Hepatocyte (in vitro differentiated cells): Measurements from ENCODE around the gene UBL4A. TPM values are rescaled to one million over a fixed set of nuclear protein-coding genes. Genes with fewer than 3 reads are reported as not detected.
A peak's percentile ranks its signal among the peaks of the same experiment; 100 is the strongest.

Source experiments
- DNase-seq: peaks from one replicate; pipeline ENCODE4 v3.0.0-alpha.2; 2016; ENCODE audit warnings: low spot score
- H2AFZ ChIP-seq: fragments of 200-600 bp; sonication (generic); 2 replicates; pipeline ENCODE4 v1.6.0; 2016; ENCODE audit warnings: antibody characterized with exemption, mild to moderate bottlenecking
- H3K27ac ChIP-seq: fragments of 200-600 bp; sonication (generic); 2 replicates; pipeline ENCODE4 v1.5.1; 2016; ENCODE audit warnings: mild to moderate bottlenecking
- H3K27me3 ChIP-seq: fragments of 200-600 bp; sonication (generic); 2 replicates; pipeline ENCODE4 v1.6.1; 2016
- H3K36me3 ChIP-seq: fragments of 200-600 bp; sonication (generic); replicated peaks from 2 replicates; pipeline ENCODE4 v1.5.1; 2016; ENCODE audit warnings: low read depth; ENCODE audit not compliant: insufficient read depth
- H3K4me1 ChIP-seq: fragments of 200-600 bp; sonication (generic); 2 replicates; pipeline ENCODE4 v1.5.1; 2016; ENCODE audit warnings: mild to moderate bottlenecking, moderate library complexity; ENCODE audit not compliant: insufficient read depth
- H3K4me2 ChIP-seq: fragments of 200-600 bp; sonication (generic); 2 replicates; pipeline ENCODE4 v1.6.0; 2016
- H3K4me3 ChIP-seq: fragments of 200-600 bp; sonication (generic); 2 replicates; pipeline ENCODE4 v1.5.1; 2016; ENCODE audit warnings: mild to moderate bottlenecking
- H3K79me2 ChIP-seq: fragments of 200-600 bp; sonication (generic); 2 replicates; pipeline ENCODE4 v1.6.0; 2017; ENCODE audit warnings: mild to moderate bottlenecking
- H3K9me2 ChIP-seq: fragments of 200-600 bp; sonication (generic); replicated peaks from 2 replicates; pipeline ENCODE4 v1.6.0; 2017; ENCODE audit warnings: mild to moderate bottlenecking; ENCODE audit not compliant: insufficient read depth
- H3K9me3 ChIP-seq: fragments of 200-600 bp; sonication (generic); 2 replicates; pipeline ENCODE4 v1.5.1; 2016; ENCODE audit warnings: low read depth, mild to moderate bottlenecking
- H4K20me1 ChIP-seq: fragments of 200-600 bp; sonication (generic); 2 replicates; pipeline ENCODE4 v1.6.0; 2016; ENCODE audit warnings: mild to moderate bottlenecking; ENCODE audit not compliant: insufficient read depth, poor library complexity, severe bottlenecking
- EZH2 ChIP-seq: fragments of 200-600 bp; sonication (generic); IDR thresholded peaks from 2 replicates; pipeline ENCODE4 v1.6.1; 2016; ENCODE audit warnings: antibody characterized with exemption, mild to moderate bottlenecking, borderline replicate concordance
- EZH2phosphoT487 ChIP-seq: fragments of 200-600 bp; sonication (generic); IDR thresholded peaks from one replicate; pipeline ENCODE4 v1.6.1; 2018; ENCODE audit warnings: antibody characterized with exemption, mild to moderate bottlenecking, low read depth, moderate library complexity; ENCODE audit not compliant: unreplicated experiment, severe bottlenecking
- WGBS: methylation state at CpG from one replicate; pipeline ENCODE4 v1.1.6; 2016; ENCODE audit warnings: low lambda C conversion rate; ENCODE audit errors: missing lambda C conversion rate; 5-methylcytosine and 5-hydroxymethylcytosine counted together
- polyA plus RNA-seq: library from polyadenylated mRNA; unstranded; fragments of >200 nt; fragmentation: Nextera tagmentation; extraction: Ambion mirVana; gene quantifications from 2 replicates; pipeline ENCODE4 v1.2.1, GENCODE V29; 2016
- total RNA-seq: library from RNA; depleted of rRNA; stranded (reverse); fragments of >200 nt; gene quantifications from 2 replicates; pipeline ENCODE4 v1.2.3, GENCODE V29; 2014
- TF ChIP-seq, protein P1 (sequence below): fragments of 200-600 bp; sonication (generic); IDR thresholded peaks from 2 replicates; pipeline ENCODE4 v1.5.1; 2016; ENCODE audit warnings: antibody characterized with exemption, mild to moderate bottlenecking; ENCODE audit not compliant: poor library complexity

The UBL4A gene
- total and polyA plus RNA-seq, 2 experiments from 2014 or later: 25.0 to 34.0 TPM

DNA sequence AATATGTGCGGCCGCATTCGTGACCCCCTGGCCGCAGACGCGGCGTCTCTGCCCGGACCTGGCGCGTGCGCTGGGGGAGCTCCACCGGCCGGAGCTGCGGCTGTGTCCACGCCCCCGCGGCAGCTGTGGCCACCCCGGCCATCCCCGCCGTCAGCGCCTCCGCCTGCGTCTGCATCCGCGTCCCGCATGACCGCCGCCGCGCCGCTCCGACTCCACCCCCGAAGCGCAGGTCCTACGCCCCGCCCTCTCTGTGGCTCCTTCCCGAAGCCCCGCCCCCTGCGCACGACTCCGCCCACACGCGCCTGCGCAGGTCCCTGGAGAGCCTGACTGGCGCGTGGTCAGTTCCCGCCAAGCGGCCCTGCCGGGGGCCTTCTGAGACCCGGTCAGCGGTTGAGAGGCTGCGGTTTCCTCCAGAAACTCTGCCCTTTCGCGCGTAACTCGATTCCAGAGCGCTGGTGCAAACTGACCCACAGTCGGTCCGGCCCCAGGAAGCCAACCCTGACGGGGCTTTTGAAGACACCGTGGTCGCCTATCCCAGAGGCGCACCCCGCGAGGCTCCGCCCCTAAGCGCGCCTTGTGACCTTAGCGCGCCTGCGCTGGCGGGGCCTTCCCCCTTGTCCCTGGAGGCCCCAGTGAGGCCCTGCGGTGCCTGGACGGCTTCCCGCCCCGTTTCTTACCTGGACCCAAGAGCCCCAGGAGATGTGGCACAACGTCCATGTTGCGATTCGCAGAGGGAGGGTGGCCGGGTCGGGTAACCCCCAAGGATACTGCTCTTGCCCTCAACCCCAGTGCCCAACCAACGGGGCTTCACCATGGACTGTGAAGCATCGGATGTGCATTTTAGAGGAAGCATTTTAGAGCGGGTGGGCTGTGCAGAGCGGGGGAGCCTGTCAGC is 7.4 kb downstream of the UBL4A start, which contains the start of gene LAGE3:
Gene LAGE3, minus strand, starts transcription at position 554 of the 895 bp plus-strand sequence. Its CDS starts 366 bp downstream, at position 188.
- no peaks in the 10 kb centered on the region for H3K4me1 ChIP-seq
- peak within 1 kb of the TSS; percentile 82 for H3K27ac ChIP-seq
- TF ChIP-seq EZH2 (no peak), EZH2phosphoT487 (no peak)
- TF ChIP-seq, protein P1, sequence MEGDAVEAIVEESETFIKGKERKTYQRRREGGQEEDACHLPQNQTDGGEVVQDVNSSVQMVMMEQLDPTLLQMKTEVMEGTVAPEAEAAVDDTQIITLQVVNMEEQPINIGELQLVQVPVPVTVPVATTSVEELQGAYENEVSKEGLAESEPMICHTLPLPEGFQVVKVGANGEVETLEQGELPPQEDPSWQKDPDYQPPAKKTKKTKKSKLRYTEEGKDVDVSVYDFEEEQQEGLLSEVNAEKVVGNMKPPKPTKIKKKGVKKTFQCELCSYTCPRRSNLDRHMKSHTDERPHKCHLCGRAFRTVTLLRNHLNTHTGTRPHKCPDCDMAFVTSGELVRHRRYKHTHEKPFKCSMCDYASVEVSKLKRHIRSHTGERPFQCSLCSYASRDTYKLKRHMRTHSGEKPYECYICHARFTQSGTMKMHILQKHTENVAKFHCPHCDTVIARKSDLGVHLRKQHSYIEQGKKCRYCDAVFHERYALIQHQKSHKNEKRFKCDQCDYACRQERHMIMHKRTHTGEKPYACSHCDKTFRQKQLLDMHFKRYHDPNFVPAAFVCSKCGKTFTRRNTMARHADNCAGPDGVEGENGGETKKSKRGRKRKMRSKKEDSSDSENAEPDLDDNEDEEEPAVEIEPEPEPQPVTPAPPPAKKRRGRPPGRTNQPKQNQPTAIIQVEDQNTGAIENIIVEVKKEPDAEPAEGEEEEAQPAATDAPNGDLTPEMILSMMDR: no peak
- H3K9me2 ChIP-seq: no peaks in the 10 kb centered on the region
- peak within 1 kb of the TSS; percentile 40 for H2AFZ ChIP-seq
- H3K9me3 ChIP-seq: no peaks in the 10 kb centered on the region
- H3K4me3 ChIP-seq: peak within 1 kb of the TSS; percentile 39
- no peaks in the 10 kb centered on the region for H3K27me3 ChIP-seq
- no peaks in the 10 kb centered on the region for H3K36me3 ChIP-seq
- no peaks in the 10 kb centered on the region for H3K79me2 ChIP-seq
- H3K4me2 ChIP-seq: peak within 1 kb of the TSS; percentile 85
- WGBS: 48% methylated on average over 57 of the region's 85 CpGs
- DNase-seq: peak; percentile 94
- H4K20me1 ChIP-seq: no peaks in the 10 kb centered on the region

DNA sequence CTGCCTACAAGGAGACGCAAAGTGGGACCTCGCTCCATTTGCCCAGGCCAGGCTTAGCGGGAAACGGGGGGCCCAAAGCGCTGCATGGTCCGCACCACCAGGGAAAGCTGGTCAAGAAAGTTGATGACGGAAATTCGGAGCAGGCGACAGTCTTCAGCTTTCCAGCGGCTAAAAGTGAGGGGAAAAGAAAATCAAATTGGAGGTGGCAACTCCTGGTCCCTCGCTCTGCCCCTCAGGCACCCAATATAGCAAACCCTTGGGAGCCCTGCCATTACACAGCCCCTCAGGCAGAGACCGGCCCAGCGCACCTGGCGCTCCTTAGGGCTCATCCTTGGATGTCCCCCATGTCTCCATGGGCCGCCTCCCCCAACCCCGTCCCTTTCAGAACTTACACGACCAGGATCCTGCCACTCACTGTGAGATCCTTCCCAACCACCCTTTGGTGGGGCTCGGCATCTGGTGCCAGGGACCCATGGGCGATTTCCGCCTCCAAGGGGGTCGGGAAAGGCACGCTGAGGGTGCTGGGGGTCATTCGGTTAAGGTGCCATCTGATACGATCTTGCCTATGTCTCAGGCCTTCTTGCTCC is 8.4 kb downstream of the UBL4A start:
- Histone ChIP-seq H3K4me3 (peak overlapping the region; percentile 39), H3K79me2 (no peaks in the 10 kb centered on the region), H3K4me2 (peak overlapping the region; percentile 85), H3K9me2 (no peaks in the 10 kb centered on the region), H2AFZ (no peak overlapping the region), H3K27me3 (no peaks in the 10 kb centered on the region), H4K20me1 (no peaks in the 10 kb centered on the region), H3K36me3 (no peaks in the 10 kb centered on the region), H3K27ac (peak overlapping the region; percentile 65), H3K4me1 (no peaks in the 10 kb centered on the region), H3K9me3 (no peaks in the 10 kb centered on the region)
- DNase-seq: no peak
- WGBS: 76% methylated on average over 24 of the region's 24 CpGs
- no peak for TF ChIP-seq EZH2
- TF ChIP-seq, protein P1: no peak
- TF ChIP-seq EZH2phosphoT487: no peak

DNA sequence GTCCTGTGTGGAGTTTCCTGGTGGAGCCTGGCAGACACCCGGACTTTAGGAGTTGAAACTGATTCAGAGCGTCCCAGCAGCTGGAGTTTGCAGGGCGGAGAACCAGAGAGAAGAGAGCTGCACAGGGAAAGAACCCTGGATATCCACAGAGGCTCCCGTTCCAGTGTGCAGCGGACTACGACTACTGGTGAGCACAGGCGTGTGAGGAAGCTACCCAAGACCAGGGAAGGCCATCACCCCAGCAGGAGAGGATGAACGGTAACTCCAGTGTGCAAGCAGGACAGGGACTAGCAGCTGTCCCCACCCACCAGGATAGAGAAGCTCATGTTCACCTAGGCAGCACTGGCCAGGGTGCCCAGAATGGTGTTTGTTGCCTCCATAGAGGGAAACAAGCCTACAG is 9.6 kb downstream of the UBL4A start:
- 87% methylated on average over 8 of the region's 8 CpGs for WGBS
- no peak overlapping the region for H2AFZ ChIP-seq
- H3K27ac ChIP-seq: no peak overlapping the region
- H3K36me3 ChIP-seq: no peaks in the 10 kb centered on the region
- no peak for DNase-seq
- no peaks in the 10 kb centered on the region for H4K20me1 ChIP-seq
- H3K79me2 ChIP-seq: no peaks in the 10 kb centered on the region
- no peak overlapping the region for H3K4me2 ChIP-seq
- TF ChIP-seq EZH2phosphoT487 (no peak), EZH2 (no peak)
- TF ChIP-seq, protein P1: no peak
- no peak overlapping the region for H3K4me3 ChIP-seq
- H3K27me3 ChIP-seq: no peaks in the 10 kb centered on the region
- no peaks in the 10 kb centered on the region for H3K9me2 ChIP-seq
- no peaks in the 10 kb centered on the region for H3K4me1 ChIP-seq
- H3K9me3 ChIP-seq: no peaks in the 10 kb centered on the region
